GM18858 (cell line): Measurements from ENCODE around the gene TIMM23.

ENCODE experiments used
- ATAC-seq: cut with Tn5 transposase; IDR thresholded peaks from one replicate; pipeline ENCODE4 v1.9.1; 2021; ENCODE audit not compliant: unreplicated experiment

TIMM23 gene

GRCh38 chr10:46052057-46052790, 79.9 kb downstream of the TIMM23 start:
- no peak for ATAC-seq

DNA sequence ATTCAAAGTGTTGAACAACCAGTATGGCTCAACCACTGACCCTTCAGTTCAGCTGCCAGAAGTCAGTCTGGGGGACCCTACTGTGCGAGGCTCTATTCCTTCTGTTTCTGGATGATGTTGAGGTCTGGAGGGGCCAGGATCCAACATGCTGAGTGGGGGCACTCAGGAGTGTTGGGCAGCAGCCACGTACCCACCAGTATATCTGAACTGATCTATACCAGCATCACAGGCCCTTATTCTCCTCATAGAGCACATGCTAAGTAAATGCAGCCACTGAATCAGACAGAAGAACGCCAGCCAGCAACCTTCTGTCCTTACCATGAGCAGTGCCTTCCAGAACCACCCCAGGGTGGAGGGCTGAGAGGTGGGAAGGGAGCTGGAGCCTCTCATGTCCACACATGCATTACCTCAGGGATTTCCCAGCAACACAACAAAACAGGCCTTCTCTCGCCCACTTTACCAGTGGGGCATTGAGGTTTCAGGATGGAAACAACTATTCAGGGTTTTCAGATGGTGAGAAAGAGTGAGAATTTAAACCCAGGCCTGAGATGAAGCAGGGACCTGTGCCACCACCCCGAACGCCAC, 80.6 kb downstream of the TIMM23 start:
- ATAC-seq, result no peak
